ENCODE data around the gene SMARCAL1. TPM values are rescaled to one million over a fixed set of nuclear protein-coding genes. Genes with fewer than 3 reads are reported as not detected.
A peak's percentile ranks its signal among the peaks of the same experiment; 100 is the strongest.

SMARCAL1 gene
- total RNA-seq, 5 donors from 2014 or later (not counting 1 experiment from before 2014, with no cell fraction given): 17.2 to 30.5 (median 25.4) TPM

GRCh38 chr2:216413882-216414281 lies 1.6 kb downstream of the SMARCAL1 start:
- POLR2A ChIA-PET: interaction anchor here in 1 of 2 donors (0.6 kb wide), 1 partner anchor 288 kb away, joined by 4 read pairs; no protein-coding TSS in a partner anchor
- no peaks in the 10 kb centered on the region for H3K27me3 Mint-ChIP-seq

GRCh38 chr2:216414772-216415319 lies 2.6 kb downstream of the SMARCAL1 start:
- Mint-ChIP-seq H3K27me3 (no peaks in the 10 kb centered on the region), H3K4me1 (peaks cover 32 to 35% (median 33%) of the 10 kb centered on the region in 3 donors), H3K27ac (no peak overlapping the region), H3K9me3 (no peaks in the 10 kb centered on the region), H3K4me3 (no peak overlapping the region), H3K36me3 (peaks cover 48% of the 10 kb centered on the region)
- ATAC-seq (replicated peaks in 1 of 4): no peak
- CTCF ChIA-PET: interaction anchor here in 1 of 2 donors (0.8 to 1.4 kb wide), 2 partner anchors 10 to 11 kb away, joined by 3 to 8 read pairs; no protein-coding TSS in a partner anchor
- peaks cover 0 to 29% of the 10 kb centered on the region in 2 donors for H3K36me3 ChIP-seq (ENCODE audit: control insufficient read depth in 2 of 2, extremely low read depth in 1 of 2, insufficient read depth in 1 of 2, low read length in 1 of 2)
- WGBS (ENCODE audit: insufficient coverage): 92% methylated on average over 2 of the region's 3 CpGs
- peaks cover 3 to 22% of the 10 kb centered on the region in 2 experiments for H3K4me1 ChIP-seq (ENCODE audit: control insufficient read depth in 1 of 2, extremely low read depth in 1 of 2, insufficient read depth in 2 of 2, low read length in 2 of 2)
- DNase-seq: no peak
- H3K9me3 ChIP-seq: no peaks in the 10 kb centered on the region
- no peak overlapping the region for H3K27ac ChIP-seq (ENCODE audit: low read length)
- H3K27me3 ChIP-seq (replicated peaks in 1 of 2; ENCODE audit: control insufficient read depth in 2 of 2, extremely low read depth in 1 of 2, insufficient read depth in 2 of 2, low read length in 1 of 2): no peaks in the 10 kb centered on the region
- no peak overlapping the region for H3K4me3 ChIP-seq (ENCODE audit: control insufficient read depth in 1 of 2, extremely low read depth in 1 of 2, low read length in 1 of 2)
- POLR2A ChIA-PET: interaction anchor here in 1 of 2 donors (0.6 kb wide), 1 partner anchor 28 kb away, joined by 3 read pairs; no protein-coding TSS in a partner anchor

More at GRCh38 chr2:216413882-216414281, 1.6 kb downstream of the SMARCAL1 start:
- no peaks in the 10 kb centered on the region for H3K9me3 ChIP-seq
- H3K36me3 Mint-ChIP-seq: peaks cover 39% of the 10 kb centered on the region
- peaks cover 3 to 22% of the 10 kb centered on the region in 2 experiments for H3K4me1 ChIP-seq (ENCODE audit: control insufficient read depth in 1 of 2, extremely low read depth in 1 of 2, insufficient read depth in 2 of 2, low read length in 2 of 2)
- peaks cover 32 to 35% (median 33%) of the 10 kb centered on the region in 3 donors for H3K4me1 Mint-ChIP-seq
- DNase-seq: no peak
- ATAC-seq (replicated peaks in 1 of 4): no peak
- CTCF ChIA-PET: interaction anchor here in 1 of 2 donors (1.4 kb wide), 1 partner anchor 10 kb away, joined by 8 read pairs; no protein-coding TSS in a partner anchor
- H3K27me3 ChIP-seq (replicated peaks in 1 of 2; ENCODE audit: control insufficient read depth in 2 of 2, extremely low read depth in 1 of 2, insufficient read depth in 2 of 2, low read length in 1 of 2): no peaks in the 10 kb centered on the region
- no CpG with 5 or more reads among the region's 5 CpGs for WGBS (ENCODE audit: insufficient coverage)
- no peak overlapping the region for H3K4me3 ChIP-seq (ENCODE audit: control insufficient read depth in 1 of 2, extremely low read depth in 1 of 2, low read length in 1 of 2)
- H3K36me3 ChIP-seq (ENCODE audit: control insufficient read depth in 2 of 2, extremely low read depth in 1 of 2, insufficient read depth in 1 of 2, low read length in 1 of 2): peaks cover 0 to 29% of the 10 kb centered on the region in 2 donors
- H3K4me3 Mint-ChIP-seq: peak overlapping the region; percentile 57 to 96 (median 90)
- no peaks in the 10 kb centered on the region for H3K9me3 Mint-ChIP-seq
- H3K27ac Mint-ChIP-seq: peak overlapping the region in 1 of 2 donors; percentile 82
- no peak overlapping the region for H3K27ac ChIP-seq (ENCODE audit: low read length)

GRCh38 chr2:216415541-216415940 lies 3.3 kb downstream of the SMARCAL1 start:
- ATAC-seq (replicated peaks in 1 of 4): no peak
- Histone ChIP-seq H3K4me3 (ENCODE audit: control insufficient read depth in 1 of 2, extremely low read depth in 1 of 2, low read length in 1 of 2) (no peak overlapping the region), H3K36me3 (ENCODE audit: control insufficient read depth in 2 of 2, extremely low read depth in 1 of 2, insufficient read depth in 1 of 2, low read length in 1 of 2) (peaks cover 0 to 35% of the 10 kb centered on the region in 2 donors), H3K9me3 (no peaks in the 10 kb centered on the region), H3K27me3 (replicated peaks in 1 of 2; ENCODE audit: control insufficient read depth in 2 of 2, extremely low read depth in 1 of 2, insufficient read depth in 2 of 2, low read length in 1 of 2) (no peaks in the 10 kb centered on the region), H3K27ac (ENCODE audit: low read length) (no peak overlapping the region), H3K4me1 (ENCODE audit: control insufficient read depth in 1 of 2, extremely low read depth in 1 of 2, insufficient read depth in 2 of 2, low read length in 2 of 2) (peaks cover 3 to 22% of the 10 kb centered on the region in 2 experiments)
- 89% methylated on average over 1 of the region's 3 CpGs for WGBS (ENCODE audit: insufficient coverage)
- Mint-ChIP-seq H3K27ac (no peak overlapping the region), H3K4me1 (peaks cover 32 to 38% (median 33%) of the 10 kb centered on the region in 3 donors), H3K36me3 (peaks cover 55% of the 10 kb centered on the region), H3K27me3 (no peaks in the 10 kb centered on the region), H3K4me3 (no peak overlapping the region), H3K9me3 (no peaks in the 10 kb centered on the region)
- CTCF ChIA-PET: interaction anchor here in 1 of 2 donors (0.8 kb wide), 1 partner anchor 11 kb away, joined by 3 read pairs; no protein-coding TSS in a partner anchor
- no peak for DNase-seq
- POLR2A ChIA-PET: interaction anchor here in 1 of 2 donors (0.6 kb wide), 1 partner anchor 29 kb away, joined by 3 read pairs; no protein-coding TSS in a partner anchor

GRCh38 chr2:216416571-216417307 lies 4.5 kb downstream of the SMARCAL1 start:
- ATAC-seq (replicated peaks in 1 of 4) (no peak), DNase-seq (no peak)
- peaks cover 61% of the 10 kb centered on the region for H3K36me3 Mint-ChIP-seq
- H3K9me3 ChIP-seq: no peaks in the 10 kb centered on the region
- H3K27ac ChIP-seq (ENCODE audit: low read length): no peak overlapping the region
- 100% methylated on average over 3 of the region's 6 CpGs for WGBS (ENCODE audit: insufficient coverage)
- no peak overlapping the region for H3K4me3 Mint-ChIP-seq
- no peak overlapping the region for H3K27ac Mint-ChIP-seq
- H3K27me3 Mint-ChIP-seq: no peaks in the 10 kb centered on the region
- no peaks in the 10 kb centered on the region for H3K27me3 ChIP-seq (replicated peaks in 1 of 2; ENCODE audit: control insufficient read depth in 2 of 2, extremely low read depth in 1 of 2, insufficient read depth in 2 of 2, low read length in 1 of 2)
- H3K4me3 ChIP-seq (ENCODE audit: control insufficient read depth in 1 of 2, extremely low read depth in 1 of 2, low read length in 1 of 2): no peak overlapping the region
- no peaks in the 10 kb centered on the region for H3K9me3 Mint-ChIP-seq
- H3K4me1 ChIP-seq (ENCODE audit: control insufficient read depth in 1 of 2, extremely low read depth in 1 of 2, insufficient read depth in 2 of 2, low read length in 2 of 2): peaks cover 3 to 22% of the 10 kb centered on the region in 2 experiments
- peaks cover 0 to 45% of the 10 kb centered on the region in 2 donors for H3K36me3 ChIP-seq (ENCODE audit: control insufficient read depth in 2 of 2, extremely low read depth in 1 of 2, insufficient read depth in 1 of 2, low read length in 1 of 2)
- ChIA-PET POLR2A (interaction anchor here in 1 of 2 donors (0.6 kb wide), 1 partner anchor 243 kb away, joined by 3 read pairs; no protein-coding TSS in a partner anchor), CTCF (interaction anchor here in 1 of 2 donors (0.9 kb wide), 1 partner anchor 14 kb away, joined by 5 read pairs; no protein-coding TSS in a partner anchor)
- H3K4me1 Mint-ChIP-seq: peaks cover 32 to 35% (median 33%) of the 10 kb centered on the region in 3 donors

GRCh38 chr2:216418981-216419380 lies 6.7 kb downstream of the SMARCAL1 start:
- Mint-ChIP-seq H3K9me3 (no peaks in the 10 kb centered on the region), H3K27ac (no peak overlapping the region), H3K36me3 (peaks cover 80% of the 10 kb centered on the region), H3K27me3 (no peaks in the 10 kb centered on the region), H3K4me3 (no peak overlapping the region), H3K4me1 (peaks cover 13 to 16% (median 14%) of the 10 kb centered on the region in 3 donors)
- no peak overlapping the region for H3K4me3 ChIP-seq (ENCODE audit: control insufficient read depth in 1 of 2, extremely low read depth in 1 of 2, low read length in 1 of 2)
- peaks cover 11 to 67% of the 10 kb centered on the region in 2 donors for H3K36me3 ChIP-seq (ENCODE audit: control insufficient read depth in 2 of 2, extremely low read depth in 1 of 2, insufficient read depth in 1 of 2, low read length in 1 of 2)
- ATAC-seq (replicated peaks in 1 of 4) (no peak), DNase-seq (no peak)
- ChIA-PET CTCF (interaction anchor here in 1 of 2 donors (0.9 kb wide), 1 partner anchor 13 kb away, joined by 3 read pairs; no protein-coding TSS in a partner anchor), POLR2A (interaction anchor here in 1 of 2 donors (0.6 kb wide), 1 partner anchor 278 kb away, joined by 4 read pairs; no protein-coding TSS in a partner anchor)
- H3K27me3 ChIP-seq (replicated peaks in 1 of 2; ENCODE audit: control insufficient read depth in 2 of 2, extremely low read depth in 1 of 2, insufficient read depth in 2 of 2, low read length in 1 of 2): no peaks in the 10 kb centered on the region
- no peaks in the 10 kb centered on the region for H3K9me3 ChIP-seq
- WGBS (ENCODE audit: insufficient coverage): no CpG with 5 or more reads among the region's 1 CpG
- H3K27ac ChIP-seq (ENCODE audit: low read length): no peak overlapping the region
- peaks cover 0 to 11% of the 10 kb centered on the region in 2 experiments for H3K4me1 ChIP-seq (ENCODE audit: control insufficient read depth in 1 of 2, extremely low read depth in 1 of 2, insufficient read depth in 2 of 2, low read length in 2 of 2)
